HG03175 (cell line): Measurements from ENCODE around the gene ZMYM2.
"Not testable (repeated sequence)": the region's sequence is repeated elsewhere in the genome, so short reads cannot be mapped to it uniquely, and the experiment has no call there.

Experiments
- ATAC-seq: cut with Tn5 transposase; IDR thresholded peaks from one replicate; pipeline ENCODE4 v1.9.1; 2021; ENCODE audit warnings: mild to moderate bottlenecking, moderate library complexity; ENCODE audit not compliant: unreplicated experiment

ZMYM2 gene

GRCh38 chr13:19958155-19959111 lies at the start of gene ZMYM2:
Gene ZMYM2, plus strand, starts transcription at chr13:19958727. Its CDS starts 34,346 bp downstream, at chr13:19993073.
- ATAC-seq: peak; percentile 80

GRCh38 chr13:19910336-19911072 lies 48.0 kb upstream of the ZMYM2 start:
- no peak for ATAC-seq

- no peak for ATAC-seq
Measured at GRCh38 chr13:19927117-19927748, 31.3 kb upstream of the ZMYM2 start.

GRCh38 chr13:19940106-19940505 lies 18.4 kb upstream of the ZMYM2 start:
- ATAC-seq: no peak

- ATAC-seq: no peak
Measured at GRCh38 chr13:19950374-19950773, 8.2 kb upstream of the ZMYM2 start.

GRCh38 chr13:19952850-19953249 lies 5.7 kb upstream of the ZMYM2 start:
- no peak for ATAC-seq

- ATAC-seq: no peak
Measured at GRCh38 chr13:19955873-19956559, 2.5 kb upstream of the ZMYM2 start.

GRCh38 chr13:19957320-19958154 lies 990 bp upstream of the ZMYM2 start:
- peak; percentile 23 for ATAC-seq

- ATAC-seq: no peak
Measured at GRCh38 chr13:19959141-19959830, 759 bp downstream of the ZMYM2 start.

- ATAC-seq: peak; percentile 49
Measured at GRCh38 chr13:19959831-19960652, 1.5 kb downstream of the ZMYM2 start.

GRCh38 chr13:19960653-19960976 lies 2.1 kb downstream of the ZMYM2 start:
- ATAC-seq: no peak

- no peak for ATAC-seq
Measured at GRCh38 chr13:19961489-19961888, 3.0 kb downstream of the ZMYM2 start.

- no peak for ATAC-seq
Measured at GRCh38 chr13:19961924-19962323, 3.4 kb downstream of the ZMYM2 start.

GRCh38 chr13:19962894-19963293 lies 4.4 kb downstream of the ZMYM2 start:
- no peak for ATAC-seq

GRCh38 chr13:19967621-19968020 lies 9.1 kb downstream of the ZMYM2 start:
- ATAC-seq: no peak

- ATAC-seq: not testable (repeated sequence)
Measured at GRCh38 chr13:19974498-19975009, 16.0 kb downstream of the ZMYM2 start.

GRCh38 chr13:19978831-19979437 lies 20.4 kb downstream of the ZMYM2 start:
- no peak for ATAC-seq

GRCh38 chr13:19981685-19982238 lies 23.2 kb downstream of the ZMYM2 start:
- no peak for ATAC-seq
